ENCODE results near the gene NACAD. TPM values are rescaled to one million over a fixed set of nuclear protein-coding genes. Genes with fewer than 3 reads are reported as not detected.

NACAD gene
- total and polyA plus RNA-seq, 8 donors: 2.0 to 10.9 (median 9.3) TPM

DNA sequence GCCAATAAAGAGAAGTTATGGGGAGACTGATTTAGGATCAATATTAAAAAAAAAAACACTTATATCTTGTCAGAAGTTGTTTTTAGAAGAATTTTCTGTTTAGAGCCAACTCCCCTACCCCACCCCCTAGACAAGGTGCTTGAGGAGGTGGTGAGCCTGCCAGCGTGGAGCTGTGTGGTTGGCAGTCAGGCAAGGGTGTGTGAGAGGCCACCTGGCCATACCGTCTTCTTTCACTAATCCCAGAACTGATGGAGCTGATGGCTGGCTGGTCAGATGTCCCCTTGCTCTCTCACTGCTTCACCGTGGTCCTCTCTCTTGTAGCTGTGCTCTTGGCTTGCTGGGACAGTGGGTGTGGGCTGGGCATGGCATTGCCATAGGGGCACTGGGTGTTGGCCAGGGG, 34.3 kb downstream of the NACAD start:
- ATAC-seq: no peak
- Histone ChIP-seq H3K9me3 (no peaks in the 10 kb centered on the region), H3K4me3 (no peak overlapping the region), H3K27ac (no peak overlapping the region), H3K27me3 (no peaks in the 10 kb centered on the region), H3K36me3 (peaks cover 0 to 27% of the 10 kb centered on the region in 2 donors), H3K4me1 (peaks cover 0 to 8% of the 10 kb centered on the region in 2 donors)
- TF ChIP-seq, protein P1, sequence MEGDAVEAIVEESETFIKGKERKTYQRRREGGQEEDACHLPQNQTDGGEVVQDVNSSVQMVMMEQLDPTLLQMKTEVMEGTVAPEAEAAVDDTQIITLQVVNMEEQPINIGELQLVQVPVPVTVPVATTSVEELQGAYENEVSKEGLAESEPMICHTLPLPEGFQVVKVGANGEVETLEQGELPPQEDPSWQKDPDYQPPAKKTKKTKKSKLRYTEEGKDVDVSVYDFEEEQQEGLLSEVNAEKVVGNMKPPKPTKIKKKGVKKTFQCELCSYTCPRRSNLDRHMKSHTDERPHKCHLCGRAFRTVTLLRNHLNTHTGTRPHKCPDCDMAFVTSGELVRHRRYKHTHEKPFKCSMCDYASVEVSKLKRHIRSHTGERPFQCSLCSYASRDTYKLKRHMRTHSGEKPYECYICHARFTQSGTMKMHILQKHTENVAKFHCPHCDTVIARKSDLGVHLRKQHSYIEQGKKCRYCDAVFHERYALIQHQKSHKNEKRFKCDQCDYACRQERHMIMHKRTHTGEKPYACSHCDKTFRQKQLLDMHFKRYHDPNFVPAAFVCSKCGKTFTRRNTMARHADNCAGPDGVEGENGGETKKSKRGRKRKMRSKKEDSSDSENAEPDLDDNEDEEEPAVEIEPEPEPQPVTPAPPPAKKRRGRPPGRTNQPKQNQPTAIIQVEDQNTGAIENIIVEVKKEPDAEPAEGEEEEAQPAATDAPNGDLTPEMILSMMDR (IDR thresholded peaks at IDR 0.05): no peak
- DNase-seq: peak in 1 of 4 donors; percentile 17
- intact Hi-C loops (cut with DNase I): no loop called here

- Histone ChIP-seq H3K4me3 (no peak overlapping the region), H3K4me1 (peaks cover 0 to 8% of the 10 kb centered on the region in 2 donors), H3K36me3 (peaks cover 0 to 32% of the 10 kb centered on the region in 2 donors), H3K9me3 (no peaks in the 10 kb centered on the region), H3K27ac (no peak overlapping the region), H3K27me3 (no peaks in the 10 kb centered on the region)
- TF ChIP-seq, protein P1 (IDR thresholded peaks at IDR 0.05): no peak
- intact Hi-C loops (cut with DNase I): no loop called here
- no peak for DNase-seq
- ATAC-seq: no peak
Observed at GRCh38 chr7:45053941-45054340, 34.8 kb downstream of the NACAD start.

DNA sequence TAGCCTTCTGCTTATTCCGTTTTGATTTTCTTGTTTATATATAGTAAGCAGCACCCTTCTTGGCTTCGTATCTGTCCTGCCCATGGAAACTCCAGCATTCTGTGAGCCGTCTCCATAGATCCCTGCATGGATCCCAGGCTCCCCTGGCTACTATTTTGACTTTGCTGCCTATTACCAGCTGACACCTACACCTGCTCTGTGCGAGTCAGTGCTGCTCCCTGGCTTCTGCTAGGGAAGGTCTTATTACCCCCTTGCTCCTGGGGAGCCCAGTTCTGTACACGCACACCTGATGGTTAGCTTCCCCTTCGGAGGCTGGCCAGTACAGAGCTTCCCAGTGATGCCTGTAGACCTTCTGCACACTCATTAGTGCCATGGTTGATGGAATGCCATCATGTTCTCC, 35.4 kb downstream of the NACAD start:
- Histone ChIP-seq H3K36me3 (peaks cover 0 to 38% of the 10 kb centered on the region in 2 donors), H3K9me3 (no peaks in the 10 kb centered on the region), H3K27me3 (no peaks in the 10 kb centered on the region), H3K4me1 (peaks cover 0 to 8% of the 10 kb centered on the region in 2 donors), H3K4me3 (no peak overlapping the region), H3K27ac (no peak overlapping the region)
- ATAC-seq (no peak), DNase-seq (peak in 1 of 4 donors; percentile 11)
- TF ChIP-seq, protein P1 (IDR thresholded peaks at IDR 0.05): no peak
- intact Hi-C loops (cut with DNase I): no loop called here

GRCh38 chr7:45052011-45052410, 36.8 kb downstream of the NACAD start:
- DNase-seq (peak in 2 of 4 donors; percentile 33 to 63), ATAC-seq (peak; percentile 92)
- Histone ChIP-seq H3K27ac (no peak overlapping the region), H3K4me3 (no peak overlapping the region), H3K27me3 (no peaks in the 10 kb centered on the region), H3K9me3 (no peaks in the 10 kb centered on the region), H3K36me3 (peaks cover 0 to 49% of the 10 kb centered on the region in 2 donors), H3K4me1 (no peaks in the 10 kb centered on the region)
- intact Hi-C loops (cut with DNase I): no loop called here
- TF ChIP-seq, protein P1 (IDR thresholded peaks at IDR 0.05): no peak

DNA sequence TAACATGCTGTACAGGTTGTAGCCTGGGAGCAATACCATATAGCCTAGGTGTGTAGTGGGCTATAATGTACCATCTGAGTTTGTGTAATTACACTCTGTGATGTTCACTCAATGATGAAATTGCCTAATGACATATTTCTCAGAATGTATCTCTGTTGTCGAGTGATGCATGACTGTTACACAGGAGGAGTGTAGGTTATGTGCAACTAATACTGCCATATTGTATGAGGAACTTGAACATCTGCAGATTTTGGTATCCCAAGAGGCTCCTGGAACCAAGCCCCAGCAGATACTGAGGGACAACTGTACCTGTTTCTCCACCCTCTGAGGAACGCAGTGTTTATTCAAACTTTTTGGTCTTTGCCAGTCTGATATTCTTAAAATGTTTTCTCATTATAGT, 38.6 kb downstream of the NACAD start:
- Histone ChIP-seq H3K4me1 (no peaks in the 10 kb centered on the region), H3K36me3 (peaks cover 0 to 54% of the 10 kb centered on the region in 2 donors), H3K4me3 (no peak overlapping the region), H3K9me3 (no peaks in the 10 kb centered on the region), H3K27ac (no peak overlapping the region), H3K27me3 (no peaks in the 10 kb centered on the region)
- DNase-seq: no peak
- ATAC-seq: no peak
- TF ChIP-seq, protein P1 (IDR thresholded peaks at IDR 0.05): no peak
- intact Hi-C loops (cut with DNase I): no loop called here

Measured in left lung (tissue), 10 donors.